HUES6 (cell line): ENCODE results near the gene PLCD3.

Experiments used
- H3K27ac ChIP-seq: 2 replicates; pipeline ENCODE4 v1.7.0; 2013; ENCODE audit warnings: low read depth, mild to moderate bottlenecking, low read length, inconsistent platforms
- H3K27me3 ChIP-seq: 2 replicates; pipeline ENCODE4 v1.6.1; 2013; ENCODE audit warnings: low read length; ENCODE audit not compliant: control insufficient read depth, insufficient read depth
- H3K36me3 ChIP-seq: 2 replicates; pipeline ENCODE4 v1.6.1; 2013; ENCODE audit warnings: low read length; ENCODE audit not compliant: control insufficient read depth, insufficient read depth
- H3K4me1 ChIP-seq: 2 replicates; pipeline ENCODE4 v1.6.1; 2013; ENCODE audit warnings: low read length; ENCODE audit not compliant: control insufficient read depth, insufficient read depth
- H3K4me3 ChIP-seq: 2 replicates; pipeline ENCODE4 v1.5.1; 2013; ENCODE audit warnings: low read depth, low read length
- H3K9ac ChIP-seq: one replicate; pipeline ENCODE4 v1.6.1; 2013; ENCODE audit warnings: mild to moderate bottlenecking, low read length
- H3K9me3 ChIP-seq: 2 replicates; pipeline ENCODE4 v1.6.1; 2013; ENCODE audit warnings: low read depth, low read length; ENCODE audit not compliant: control insufficient read depth, insufficient read depth

Gene PLCD3

DNA sequence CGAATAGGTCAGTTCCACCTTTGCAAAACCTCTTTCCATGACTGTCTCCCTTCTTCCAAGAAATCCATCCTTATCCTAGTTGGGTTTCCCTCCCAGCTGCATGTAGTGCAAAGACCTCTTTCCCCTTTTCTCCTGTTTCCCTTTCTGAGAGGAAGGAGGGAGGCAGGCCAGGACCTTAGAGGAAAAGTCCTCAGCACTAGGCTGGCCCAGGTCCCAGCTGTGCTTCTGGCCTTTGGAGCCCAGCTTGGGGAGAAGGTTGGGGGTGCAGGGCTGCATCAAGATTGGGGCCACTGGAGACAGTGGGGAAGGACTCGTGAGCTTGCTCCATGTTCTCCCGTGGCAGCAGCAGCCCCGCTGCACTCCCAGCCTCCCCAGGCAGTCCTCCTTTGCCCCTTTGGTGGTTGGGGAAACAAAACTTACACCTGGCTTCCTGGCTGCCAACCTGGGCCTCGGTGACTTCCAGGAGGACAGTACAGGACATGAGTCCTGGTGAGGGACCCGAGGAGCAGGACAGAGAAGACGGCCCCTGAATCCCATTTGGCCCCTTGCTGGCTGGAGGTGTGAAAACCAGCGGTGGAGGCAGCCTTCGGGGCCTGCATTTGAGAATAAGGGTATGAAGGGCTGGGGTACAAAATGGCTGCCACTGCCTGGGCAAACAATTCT lies 29.8 kb upstream of the PLCD3 start:
- Histone ChIP-seq H3K27ac (peak overlapping the region; percentile 1; the same call in 1 of the 2 replicates), H3K4me1 (peaks cover 21% of the 10 kb centered on the region), H3K9me3 (no peaks in the 10 kb centered on the region), H3K36me3 (peaks cover 5% of the 10 kb centered on the region), H3K4me3 (peak overlapping the region; percentile 57), H3K9ac (peak overlapping the region; percentile 7), H3K27me3 (no peaks in the 10 kb centered on the region)

DNA sequence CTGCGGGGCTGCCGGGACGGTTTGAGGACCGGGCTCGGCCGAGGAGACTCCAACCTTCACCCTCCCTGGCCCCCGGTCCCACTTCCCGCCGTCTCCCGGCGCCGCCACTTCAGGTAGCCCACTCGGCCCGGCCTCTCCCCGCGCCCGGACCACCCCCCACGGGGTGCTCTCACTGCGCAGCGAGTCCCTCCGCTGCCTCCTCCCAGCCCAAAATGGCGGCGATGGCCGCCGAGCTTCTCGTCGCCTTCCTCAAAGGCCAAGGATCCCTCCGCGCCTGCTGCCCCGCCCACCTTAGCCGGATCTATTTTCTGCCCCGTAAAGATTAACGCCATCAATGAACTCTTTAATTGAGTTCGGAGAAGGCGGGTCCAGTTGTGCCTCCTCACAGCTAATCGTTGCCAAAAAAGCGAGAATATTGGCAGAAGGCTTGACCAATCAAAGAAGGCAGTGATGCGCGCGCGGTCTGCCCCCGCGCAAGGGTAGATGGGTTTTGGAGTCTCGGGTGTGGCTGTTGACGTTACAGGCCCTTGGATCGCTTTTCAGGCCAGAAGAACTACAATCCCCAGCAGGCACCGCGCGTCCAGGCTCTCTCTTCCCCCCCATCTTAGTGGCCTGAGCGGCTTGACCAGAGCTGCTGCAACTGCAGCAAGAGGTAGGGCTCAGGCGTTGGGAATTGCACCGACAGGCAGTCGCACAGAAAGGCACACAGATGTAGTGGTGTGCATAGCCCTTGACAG lies 29.1 kb upstream of the PLCD3 start, which contains the start of gene HEXIM2:
TSS of gene HEXIM2 (plus strand) at position 588 of the 737 bp plus-strand sequence. CDS start 919 bp downstream, outside the sequence.
- Histone ChIP-seq H3K27me3 (no peaks in the 10 kb centered on the region), H3K4me1 (peaks cover 21% of the 10 kb centered on the region), H3K9me3 (no peaks in the 10 kb centered on the region), H3K36me3 (peaks cover 5% of the 10 kb centered on the region), H3K4me3 (peak within 1 kb of the TSS; percentile 92), H3K27ac (peak within 1 kb of the TSS; percentile 100), H3K9ac (peak within 1 kb of the TSS; percentile 100)

DNA sequence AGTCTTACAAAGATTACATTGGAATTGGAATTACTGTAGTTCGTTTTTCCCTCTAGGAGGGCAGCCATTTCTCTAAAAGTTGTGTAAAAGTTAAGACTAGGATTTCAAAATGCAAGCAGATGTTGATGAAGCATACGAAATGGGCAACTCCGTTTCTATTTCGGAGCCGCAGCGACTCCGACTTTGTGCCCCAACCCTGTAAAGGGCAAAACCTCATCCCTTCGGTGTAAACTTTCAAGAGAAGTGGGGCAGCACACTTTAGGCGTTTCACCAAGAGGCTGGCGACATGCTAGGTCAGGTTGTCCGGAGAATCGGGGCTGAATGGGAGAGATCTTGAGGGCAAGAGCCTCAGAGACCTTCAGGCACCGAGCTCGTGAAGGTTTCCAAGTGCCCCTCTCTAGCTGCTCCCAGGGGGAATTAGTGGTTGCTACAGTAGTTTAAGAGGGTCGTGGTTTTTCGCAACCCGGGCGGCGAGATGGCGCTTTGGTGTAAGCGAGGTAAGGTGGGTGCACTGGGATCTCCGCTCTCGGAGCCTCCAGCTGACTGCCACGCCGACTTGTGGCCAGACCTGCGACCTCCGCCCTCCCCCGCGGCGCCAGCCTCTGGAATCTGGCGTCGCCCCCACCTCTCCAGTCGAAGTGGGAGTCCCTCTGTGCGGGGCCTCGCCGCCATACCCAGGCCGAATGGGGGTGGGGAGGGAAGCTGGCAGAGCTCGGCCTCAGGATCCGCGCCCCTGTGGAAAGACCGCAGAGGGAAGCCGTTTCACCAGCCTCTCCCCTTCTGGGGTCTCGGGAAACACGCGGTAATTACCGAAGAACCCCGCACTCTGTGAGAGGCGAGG lies 28.4 kb upstream of the PLCD3 start:
- Histone ChIP-seq H3K4me1 (peaks cover 21% of the 10 kb centered on the region), H3K27me3 (no peaks in the 10 kb centered on the region), H3K36me3 (peaks cover 5% of the 10 kb centered on the region), H3K4me3 (peak overlapping the region; percentile 92), H3K27ac (peak overlapping the region; percentile 100), H3K9ac (peak overlapping the region; percentile 100), H3K9me3 (no peaks in the 10 kb centered on the region)

DNA sequence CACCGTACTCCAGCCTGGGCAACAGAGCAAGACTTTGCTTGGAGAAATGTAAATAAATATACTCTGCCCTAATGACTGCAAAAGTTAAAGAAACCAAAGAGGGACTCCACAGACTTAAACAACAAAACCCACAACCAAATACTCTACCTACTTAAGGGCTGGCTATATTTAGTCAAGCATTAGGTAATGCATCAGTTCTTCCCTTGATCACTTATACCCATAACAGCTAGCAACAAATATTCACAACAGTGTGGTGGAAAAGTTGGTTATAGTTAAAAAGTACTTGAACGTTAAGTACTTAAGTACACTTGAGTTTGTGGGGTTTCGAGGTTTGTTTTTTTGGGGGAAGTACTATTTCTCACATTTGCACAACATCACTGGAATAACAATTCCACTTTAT lies 23.9 kb upstream of the PLCD3 start:
- H3K9me3 ChIP-seq, result no peaks in the 10 kb centered on the region
- H3K36me3 ChIP-seq, result peaks cover 2% of the 10 kb centered on the region; the same call in 1 of the 2 replicates
- H3K27ac ChIP-seq, result no peak overlapping the region
- peaks cover 13% of the 10 kb centered on the region for H3K4me1 ChIP-seq
- no peak overlapping the region for H3K9ac ChIP-seq
- no peak overlapping the region for H3K4me3 ChIP-seq
- H3K27me3 ChIP-seq, result no peaks in the 10 kb centered on the region

DNA sequence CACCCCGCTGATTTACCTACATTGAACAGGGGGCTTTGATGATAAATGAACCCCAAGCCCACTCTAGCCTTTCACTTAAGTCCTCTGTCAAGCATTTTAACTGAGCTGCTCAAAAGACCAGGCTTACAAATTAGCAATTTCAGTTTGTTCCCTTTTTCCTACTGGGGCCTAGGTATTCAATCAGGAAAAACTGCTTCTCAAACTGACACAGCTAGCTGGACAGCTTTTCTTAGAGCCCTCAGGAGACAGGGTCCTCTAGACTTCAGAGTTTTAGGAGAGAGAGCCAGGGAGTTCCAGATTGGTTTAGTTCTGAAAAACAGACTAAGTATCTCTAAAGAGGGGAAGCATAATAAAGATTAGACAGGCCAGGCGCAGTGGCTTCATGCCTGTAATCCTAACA lies 23.2 kb upstream of the PLCD3 start:
- Histone ChIP-seq H3K4me1 (peaks cover 12% of the 10 kb centered on the region), H3K4me3 (no peak overlapping the region), H3K27ac (no peak overlapping the region), H3K9me3 (no peaks in the 10 kb centered on the region), H3K36me3 (no peaks in the 10 kb centered on the region), H3K27me3 (no peaks in the 10 kb centered on the region), H3K9ac (no peak overlapping the region)

DNA sequence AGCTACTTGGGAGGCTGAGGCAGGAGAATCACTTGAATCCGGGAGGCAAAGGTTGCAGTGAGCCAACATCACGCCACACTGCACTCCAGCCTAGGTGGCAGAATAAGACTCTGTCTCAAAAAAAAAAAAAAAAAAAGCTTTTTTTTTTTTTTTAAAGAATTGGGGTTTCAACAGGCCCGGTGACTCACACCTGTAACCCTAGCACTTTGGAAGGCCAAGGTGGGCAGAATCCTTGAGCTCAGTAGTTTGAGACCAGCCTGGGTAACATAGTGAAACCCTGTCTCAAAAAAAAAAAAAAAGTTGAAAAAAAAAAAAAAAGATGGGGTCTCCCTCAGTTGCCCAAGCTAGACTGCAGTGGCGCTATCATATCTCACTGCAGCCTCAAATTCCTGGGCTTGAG lies 22.7 kb upstream of the PLCD3 start:
- Histone ChIP-seq H3K4me3 (no peak overlapping the region), H3K27ac (no peak overlapping the region), H3K4me1 (peaks cover 8% of the 10 kb centered on the region), H3K9ac (no peak overlapping the region), H3K27me3 (no peaks in the 10 kb centered on the region), H3K9me3 (no peaks in the 10 kb centered on the region), H3K36me3 (no peaks in the 10 kb centered on the region)

DNA sequence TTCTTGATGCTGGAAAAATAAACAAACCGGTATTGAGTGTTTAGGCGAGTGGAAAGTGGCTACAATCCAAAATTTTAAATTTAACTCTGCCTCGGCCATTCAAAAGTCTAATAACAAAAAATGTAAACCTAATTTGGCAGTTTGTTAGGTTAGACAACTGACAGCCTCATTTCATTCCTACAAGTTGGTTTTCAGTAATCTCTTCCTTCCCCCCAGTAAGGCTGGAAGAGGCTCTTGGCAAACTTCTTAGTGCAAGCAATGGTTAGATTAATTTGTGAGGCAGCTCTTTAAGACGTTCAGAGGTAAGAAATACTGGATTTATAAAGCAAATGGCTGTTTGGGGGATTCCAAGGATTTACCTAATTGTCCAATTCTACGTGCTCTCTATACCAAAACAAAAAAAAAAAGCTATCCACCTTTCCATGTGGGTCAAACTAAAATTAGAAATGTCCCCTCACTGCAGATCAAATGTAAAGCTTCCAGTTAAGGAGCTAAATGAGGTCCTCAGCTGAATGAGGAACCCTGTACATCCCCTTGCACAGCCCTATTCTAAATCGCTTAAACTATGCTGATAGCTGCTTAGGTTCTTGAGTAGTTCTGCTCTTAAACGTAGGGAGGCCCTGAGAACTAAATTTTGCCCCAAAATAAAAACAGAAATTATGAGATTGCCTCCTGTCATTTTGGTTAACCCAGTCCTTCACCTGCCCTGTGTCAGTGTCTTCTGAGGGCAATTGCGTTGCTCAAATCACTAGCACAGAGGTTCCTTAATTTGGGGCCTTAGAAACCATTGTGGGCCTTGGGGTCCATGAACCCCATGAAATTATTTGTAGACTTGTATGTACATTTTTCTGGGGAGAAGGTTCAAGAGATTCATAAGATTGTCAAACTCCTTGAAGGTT lies 18.8 kb upstream of the PLCD3 start:
- Histone ChIP-seq H3K27me3 (no peaks in the 10 kb centered on the region), H3K9me3 (no peaks in the 10 kb centered on the region), H3K36me3 (no peaks in the 10 kb centered on the region), H3K9ac (no peak overlapping the region), H3K27ac (no peak overlapping the region), H3K4me1 (peaks cover 7% of the 10 kb centered on the region; the same call in 1 of the 2 replicates), H3K4me3 (peak overlapping the region; percentile 93)

DNA sequence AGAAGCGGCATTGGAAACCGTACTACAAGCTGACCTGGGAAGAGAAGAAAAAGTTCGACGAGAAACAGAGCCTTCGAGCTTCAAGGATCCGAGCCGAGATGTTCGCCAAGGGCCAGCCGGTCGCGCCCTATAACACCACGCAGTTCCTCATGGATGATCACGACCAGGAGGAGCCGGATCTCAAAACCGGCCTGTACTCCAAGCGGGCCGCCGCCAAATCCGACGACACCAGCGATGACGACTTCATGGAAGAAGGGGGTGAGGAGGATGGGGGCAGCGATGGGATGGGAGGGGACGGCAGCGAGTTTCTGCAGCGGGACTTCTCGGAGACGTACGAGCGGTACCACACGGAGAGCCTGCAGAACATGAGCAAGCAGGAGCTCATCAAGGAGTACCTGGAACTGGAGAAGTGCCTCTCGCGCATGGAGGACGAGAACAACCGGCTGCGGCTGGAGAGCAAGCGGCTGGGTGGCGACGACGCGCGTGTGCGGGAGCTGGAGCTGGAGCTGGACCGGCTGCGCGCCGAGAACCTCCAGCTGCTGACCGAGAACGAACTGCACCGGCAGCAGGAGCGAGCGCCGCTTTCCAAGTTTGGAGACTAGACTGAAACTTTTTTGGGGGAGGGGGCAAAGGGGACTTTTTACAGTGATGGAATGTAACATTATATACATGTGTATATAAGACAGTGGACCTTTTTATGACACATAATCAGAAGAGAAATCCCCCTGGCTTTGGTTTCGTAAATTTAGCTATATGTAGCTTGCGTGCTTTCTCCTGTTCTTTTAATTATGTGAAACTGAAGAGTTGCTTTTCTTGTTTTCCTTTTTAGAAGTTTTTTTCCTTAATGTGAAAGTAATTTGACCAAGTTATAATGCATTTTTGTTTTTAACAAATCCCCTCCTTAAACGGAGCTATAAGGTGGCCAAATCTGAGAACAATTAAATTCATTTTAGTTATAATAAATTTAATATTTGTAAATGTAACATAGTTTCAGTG lies 17.7 kb upstream of the PLCD3 start:
- H3K9me3 ChIP-seq, result no peaks in the 10 kb centered on the region
- H3K36me3 ChIP-seq, result no peaks in the 10 kb centered on the region
- peaks cover 12% of the 10 kb centered on the region for H3K4me1 ChIP-seq
- peak overlapping the region; percentile 93 for H3K4me3 ChIP-seq
- H3K27me3 ChIP-seq, result no peaks in the 10 kb centered on the region
- peak overlapping the region; percentile 85 for H3K9ac ChIP-seq
- H3K27ac ChIP-seq, result no peak overlapping the region; the same call in 1 of the 2 replicates

DNA sequence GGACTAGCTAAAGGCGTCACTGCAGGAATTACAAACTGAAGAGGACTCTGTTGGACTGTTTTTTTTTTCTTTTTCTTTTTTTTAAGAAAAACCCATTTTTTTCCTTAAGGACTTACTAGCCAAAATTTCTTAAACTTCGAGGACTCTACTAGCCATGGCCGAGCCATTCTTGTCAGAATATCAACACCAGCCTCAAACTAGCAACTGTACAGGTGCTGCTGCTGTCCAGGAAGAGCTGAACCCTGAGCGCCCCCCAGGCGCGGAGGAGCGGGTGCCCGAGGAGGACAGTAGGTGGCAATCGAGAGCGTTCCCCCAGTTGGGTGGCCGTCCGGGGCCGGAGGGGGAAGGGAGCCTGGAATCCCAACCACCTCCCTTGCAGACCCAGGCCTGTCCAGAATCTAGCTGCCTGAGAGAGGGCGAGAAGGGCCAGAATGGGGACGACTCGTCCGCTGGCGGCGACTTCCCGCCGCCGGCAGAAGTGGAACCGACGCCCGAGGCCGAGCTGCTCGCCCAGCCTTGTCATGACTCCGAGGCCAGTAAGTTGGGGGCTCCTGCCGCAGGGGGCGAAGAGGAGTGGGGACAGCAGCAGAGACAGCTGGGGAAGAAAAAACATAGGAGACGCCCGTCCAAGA lies 16.8 kb upstream of the PLCD3 start:
- peaks cover 17% of the 10 kb centered on the region for H3K4me1 ChIP-seq
- H3K27ac ChIP-seq, result no peak overlapping the region; the same call in 1 of the 2 replicates
- no peaks in the 10 kb centered on the region for H3K27me3 ChIP-seq
- peak overlapping the region; percentile 85 for H3K9ac ChIP-seq
- H3K4me3 ChIP-seq, result peak overlapping the region; percentile 93
- H3K9me3 ChIP-seq, result no peaks in the 10 kb centered on the region
- no peaks in the 10 kb centered on the region for H3K36me3 ChIP-seq
